Stimulated activated naive CD4-positive, alpha-beta T cell (primary cell): ENCODE measurements around the gene PASD1.

Experiments
- DNase-seq, 6 experiments: peaks; one replicate each; lab custom pipeline; 2025; lab: John Stamatoyannopoulos, UW

Gene PASD1

GRCh38 chrX:151702026-151702714, 138.7 kb downstream of the PASD1 start:
- no peak for DNase-seq

GRCh38 chrX:151702741-151703340, 139.4 kb downstream of the PASD1 start:
- no peak for DNase-seq

GRCh38 chrX:151703487-151703886, 140.0 kb downstream of the PASD1 start:
- no peak for DNase-seq

- no peak for DNase-seq
Observed at GRCh38 chrX:151704041-151704663, 140.7 kb downstream of the PASD1 start.

GRCh38 chrX:151708821-151709220, 145.3 kb downstream of the PASD1 start:
- DNase-seq, result no peak

GRCh38 chrX:151710457-151710856, 147.0 kb downstream of the PASD1 start:
- no peak for DNase-seq

GRCh38 chrX:151711154-151711553, 147.7 kb downstream of the PASD1 start:
- DNase-seq, result no peak

- DNase-seq, result no peak
Observed at GRCh38 chrX:151711787-151712186, 148.3 kb downstream of the PASD1 start.

- DNase-seq, result no peak
Observed at GRCh38 chrX:151712253-151712652, 148.8 kb downstream of the PASD1 start.

- DNase-seq, result no peak
Observed at GRCh38 chrX:151713849-151714248, 150.4 kb downstream of the PASD1 start.

- DNase-seq, result no peak
Observed at GRCh38 chrX:151714362-151714761, 150.9 kb downstream of the PASD1 start.

GRCh38 chrX:151715752-151716151, 152.3 kb downstream of the PASD1 start, which contains the start of gene FATE1:
Gene FATE1, plus strand, starts transcription at chrX:151716035. Its CDS starts 85 bp downstream, at chrX:151716120.
- no peak for DNase-seq

- no peak for DNase-seq
Observed at GRCh38 chrX:151722241-151722846, 158.9 kb downstream of the PASD1 start.

GRCh38 chrX:151723156-151723760, 159.8 kb downstream of the PASD1 start:
- no peak for DNase-seq

GRCh38 chrX:151724563-151725337, 161.3 kb downstream of the PASD1 start:
- DNase-seq, result no peak

- DNase-seq, result no peak
Observed at GRCh38 chrX:151725338-151725614, 161.8 kb downstream of the PASD1 start.
